IPS-20b (cell line): ENCODE measurements around the gene ZNF836.
"Not testable (repeated sequence)": the region's sequence is repeated elsewhere in the genome, so short reads cannot be mapped to it uniquely, and the experiment has no call there.

Source experiments
- H3K27ac ChIP-seq: one replicate; pipeline ENCODE4 v1.5.1; 2013; ENCODE audit warnings: low read length
- H3K27me3 ChIP-seq: 2 replicates; pipeline ENCODE4 v1.6.1; 2013; ENCODE audit warnings: mild to moderate bottlenecking, low read length, inconsistent platforms; ENCODE audit not compliant: insufficient read depth
- H3K36me3 ChIP-seq: 2 replicates; pipeline ENCODE4 v1.6.1; 2013; ENCODE audit warnings: low read depth, mild to moderate bottlenecking, inconsistent platforms, low read length, moderate library complexity; ENCODE audit not compliant: insufficient read depth
- H3K4me1 ChIP-seq: 2 replicates; pipeline ENCODE4 v1.6.1; 2013; ENCODE audit warnings: mild to moderate bottlenecking, control low read depth, inconsistent platforms, low read length, moderate library complexity; ENCODE audit not compliant: insufficient read depth
- H3K4me3 ChIP-seq: 2 replicates; pipeline ENCODE4 v1.5.1; 2013; ENCODE audit warnings: mild to moderate bottlenecking, low read length, inconsistent platforms
- H3K9ac ChIP-seq: 2 replicates; pipeline ENCODE4 v1.6.1; 2013; ENCODE audit warnings: low read depth, mild to moderate bottlenecking, inconsistent platforms, low read length, moderate library complexity
- H3K9me3 ChIP-seq: 2 replicates; pipeline ENCODE4 v1.6.1; 2013; ENCODE audit warnings: mild to moderate bottlenecking, low read depth, low read length, inconsistent platforms; ENCODE audit not compliant: insufficient read depth

The ZNF836 gene

DNA sequence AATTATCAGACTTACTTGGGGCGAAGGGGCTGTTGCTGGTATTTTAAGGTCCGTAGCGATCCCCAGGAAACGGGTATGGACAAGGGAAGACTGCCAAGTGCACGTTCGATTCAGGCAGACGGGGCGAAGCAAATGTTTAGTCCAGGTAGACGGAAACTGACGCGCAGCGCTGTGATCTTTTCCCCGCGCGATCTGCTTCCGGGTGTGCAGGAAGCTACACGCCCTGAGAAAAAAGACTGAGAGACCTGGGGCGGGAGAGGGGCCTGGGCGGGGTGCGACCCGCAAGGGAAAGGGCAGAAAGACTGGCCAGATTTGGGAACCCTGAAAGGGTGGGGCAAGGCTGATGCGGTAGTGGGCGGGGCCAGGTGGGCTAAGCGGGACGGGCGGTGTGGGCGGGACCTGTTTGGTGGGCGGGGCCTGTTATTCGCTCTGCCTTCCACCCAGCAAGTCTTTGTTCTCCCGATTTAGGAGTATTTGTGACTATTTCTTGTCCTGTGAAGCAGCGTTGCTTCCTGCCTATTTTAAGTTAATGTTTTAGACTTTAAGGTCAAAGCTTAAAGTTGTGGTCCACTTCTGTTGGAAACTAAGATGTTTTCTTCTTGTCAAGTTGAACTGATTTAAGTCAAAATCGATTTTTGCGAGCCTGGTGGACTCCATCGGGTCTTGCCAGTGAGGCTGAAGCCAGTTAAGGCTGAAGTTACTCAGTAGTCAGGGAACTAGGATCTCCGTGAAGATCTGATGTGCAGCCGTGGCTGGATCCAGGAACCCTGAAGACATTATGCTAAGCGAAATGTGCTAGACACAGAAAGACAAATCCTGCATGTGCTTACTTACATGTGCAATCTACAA lies at the start of gene ZNF836:
TSS of gene ZNF836 (minus strand) at position 301 of the 849 bp plus-strand sequence. CDS start 3,549 bp downstream, outside the sequence.
- H3K4me3 ChIP-seq: peak within 1 kb of the TSS; percentile 89
- peak within 1 kb of the TSS; percentile 67 for H3K27ac ChIP-seq
- no peaks in the 10 kb centered on the region for H3K9me3 ChIP-seq
- H3K4me1 ChIP-seq: peaks cover 5% of the 10 kb centered on the region
- H3K9ac ChIP-seq: peak within 1 kb of the TSS; percentile 69
- H3K27me3 ChIP-seq: peaks cover 19% of the 10 kb centered on the region; the same call in 1 of the 2 replicates
- peaks cover 20% of the 10 kb centered on the region for H3K36me3 ChIP-seq

DNA sequence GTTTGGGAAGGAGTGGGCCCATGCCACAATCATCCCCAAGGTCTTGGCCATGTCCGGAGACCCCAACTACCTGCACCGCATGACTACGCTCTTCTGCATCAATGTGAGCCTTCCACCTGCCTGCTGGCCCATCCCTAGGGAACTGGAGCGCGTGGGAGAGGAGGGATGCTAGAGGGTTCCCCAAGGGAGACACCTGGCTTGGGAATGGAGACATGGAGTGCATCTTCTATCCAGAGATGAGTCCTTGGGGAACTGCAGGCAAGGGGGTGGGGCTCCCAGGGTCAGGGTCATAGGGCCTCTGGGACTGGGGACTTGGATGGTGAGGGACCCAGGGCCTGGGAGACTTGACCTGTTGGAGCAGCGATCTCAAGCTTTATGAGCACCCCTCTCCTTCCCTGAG lies 49.6 kb upstream of the ZNF836 start:
- no peaks in the 10 kb centered on the region for H3K4me1 ChIP-seq
- H3K27ac ChIP-seq: no peak overlapping the region
- H3K36me3 ChIP-seq: peaks cover 99% of the 10 kb centered on the region
- H3K27me3 ChIP-seq: no peaks in the 10 kb centered on the region
- no peak overlapping the region for H3K9ac ChIP-seq
- H3K4me3 ChIP-seq: no peak overlapping the region
- H3K9me3 ChIP-seq: no peaks in the 10 kb centered on the region

DNA sequence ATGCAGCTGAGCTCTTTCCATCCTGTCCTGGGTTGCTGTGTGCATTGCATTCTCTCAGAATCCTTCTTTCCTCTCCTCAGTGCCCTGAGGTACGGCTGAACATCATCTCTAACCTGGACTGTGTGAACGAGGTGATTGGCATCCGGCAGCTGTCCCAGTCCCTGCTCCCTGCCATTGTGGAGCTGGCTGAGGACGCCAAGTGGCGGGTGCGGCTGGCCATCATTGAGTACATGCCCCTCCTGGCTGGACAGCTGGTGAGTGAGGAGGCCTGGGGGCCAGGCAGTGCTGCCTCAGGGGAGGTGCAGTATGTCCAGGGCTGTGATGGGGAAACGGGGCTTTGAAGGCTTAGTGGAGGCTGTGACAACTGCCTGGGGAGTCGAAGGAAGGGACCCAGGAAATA lies 48.2 kb upstream of the ZNF836 start:
- no peaks in the 10 kb centered on the region for H3K4me1 ChIP-seq
- no peak overlapping the region for H3K4me3 ChIP-seq
- no peaks in the 10 kb centered on the region for H3K9me3 ChIP-seq
- no peak overlapping the region for H3K27ac ChIP-seq
- H3K36me3 ChIP-seq: peaks cover 100% of the 10 kb centered on the region
- H3K9ac ChIP-seq: no peak overlapping the region
- H3K27me3 ChIP-seq: no peaks in the 10 kb centered on the region

DNA sequence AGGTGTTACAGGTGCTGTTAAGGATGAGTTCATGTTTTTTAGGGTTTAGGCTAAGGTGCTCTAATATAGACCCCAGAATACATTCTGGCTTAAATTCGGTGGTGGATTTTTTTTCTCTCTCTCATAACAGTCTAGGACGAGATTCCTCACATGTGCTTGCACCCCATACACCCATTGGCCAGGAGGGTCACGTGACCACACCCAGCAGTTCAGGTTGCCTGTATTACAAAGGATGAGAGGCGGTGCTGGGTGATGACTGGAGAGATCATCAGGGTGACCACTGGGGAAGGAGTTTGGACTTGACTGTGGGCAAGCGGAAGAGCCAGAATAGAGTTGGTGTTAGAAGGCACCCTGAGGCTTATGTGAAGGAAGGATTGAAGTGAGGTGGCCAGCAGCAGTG lies 46.2 kb upstream of the ZNF836 start:
- H3K27ac ChIP-seq: no peak overlapping the region
- H3K4me3 ChIP-seq: no peak overlapping the region
- H3K27me3 ChIP-seq: no peaks in the 10 kb centered on the region
- no peak overlapping the region for H3K9ac ChIP-seq
- peaks cover 100% of the 10 kb centered on the region for H3K36me3 ChIP-seq
- no peaks in the 10 kb centered on the region for H3K4me1 ChIP-seq
- no peaks in the 10 kb centered on the region for H3K9me3 ChIP-seq

DNA sequence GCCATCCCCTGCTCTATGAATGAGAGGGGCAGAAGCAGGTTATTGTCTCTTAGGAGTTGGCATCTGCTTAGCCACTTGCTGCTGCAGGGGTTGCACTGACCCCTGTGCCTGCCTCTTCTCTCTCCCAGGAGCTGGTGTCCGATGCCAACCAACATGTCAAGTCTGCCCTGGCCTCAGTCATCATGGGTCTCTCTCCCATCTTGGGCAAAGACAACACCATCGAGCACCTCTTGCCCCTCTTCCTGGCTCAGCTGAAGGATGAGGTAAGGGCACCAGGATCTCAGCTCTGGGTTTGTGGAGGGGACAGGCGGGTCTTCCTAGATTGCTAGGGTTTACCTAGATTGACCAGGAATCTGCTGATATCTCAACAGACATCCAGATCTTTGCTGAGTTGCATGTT lies 45.0 kb upstream of the ZNF836 start:
- H3K9ac ChIP-seq: no peak overlapping the region
- H3K27ac ChIP-seq: no peak overlapping the region
- no peak overlapping the region for H3K4me3 ChIP-seq
- H3K27me3 ChIP-seq: no peaks in the 10 kb centered on the region
- H3K9me3 ChIP-seq: no peaks in the 10 kb centered on the region
- no peaks in the 10 kb centered on the region for H3K4me1 ChIP-seq
- peaks cover 100% of the 10 kb centered on the region for H3K36me3 ChIP-seq

DNA sequence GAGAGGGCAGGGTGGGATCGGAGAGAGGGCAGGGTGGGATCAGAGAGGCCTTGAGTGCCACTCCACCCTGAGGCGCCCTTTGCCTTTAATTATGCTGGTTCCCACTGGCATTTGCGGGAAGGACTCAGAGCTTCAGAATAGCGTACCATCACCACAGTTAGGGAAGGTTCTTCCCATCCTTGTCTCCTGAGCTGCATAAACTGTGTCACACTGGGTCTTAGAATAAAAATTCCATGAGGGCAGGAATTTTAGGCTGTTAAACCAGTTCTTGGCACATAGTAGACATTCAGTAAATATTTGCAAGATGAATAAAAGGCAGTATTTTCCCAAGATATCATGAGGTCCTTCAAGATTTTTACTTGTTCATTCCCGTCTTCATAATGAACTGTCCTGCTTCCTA lies 42.8 kb upstream of the ZNF836 start:
- Histone ChIP-seq H3K4me3 (no peak overlapping the region), H3K36me3 (peaks cover 99% of the 10 kb centered on the region), H3K27ac (no peak overlapping the region), H3K27me3 (no peaks in the 10 kb centered on the region), H3K9me3 (no peaks in the 10 kb centered on the region), H3K4me1 (no peaks in the 10 kb centered on the region), H3K9ac (no peak overlapping the region)

DNA sequence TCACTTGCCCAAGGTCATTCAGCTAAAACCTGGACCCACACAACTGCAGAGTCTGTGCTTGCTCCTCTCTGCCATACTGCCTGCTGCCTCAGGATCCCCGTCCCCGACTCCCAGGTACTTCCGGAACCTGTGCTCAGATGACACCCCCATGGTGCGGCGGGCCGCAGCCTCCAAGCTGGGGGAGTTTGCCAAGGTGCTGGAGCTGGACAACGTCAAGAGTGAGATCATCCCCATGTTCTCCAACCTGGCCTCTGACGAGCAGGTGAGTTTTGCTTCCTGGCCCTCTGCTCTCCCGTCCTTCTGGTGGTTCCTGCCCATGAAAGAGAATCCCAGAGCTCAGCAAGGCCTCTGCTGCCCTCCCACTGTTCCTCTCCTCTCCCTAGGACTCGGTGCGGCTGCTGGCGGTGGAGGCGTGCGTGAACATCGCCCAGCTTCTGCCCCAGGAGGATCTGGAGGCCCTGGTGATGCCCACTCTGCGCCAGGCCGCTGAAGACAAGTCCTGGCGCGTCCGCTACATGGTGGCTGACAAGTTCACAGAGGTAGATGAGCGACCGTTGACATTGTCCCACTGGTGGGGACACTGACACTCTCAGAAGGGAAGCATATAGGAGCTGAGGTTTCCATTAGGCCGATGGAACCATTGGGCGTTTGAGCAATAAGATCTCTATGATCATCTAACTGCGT lies 41.3 kb upstream of the ZNF836 start:
- Histone ChIP-seq H3K9ac (no peak overlapping the region), H3K4me3 (no peak overlapping the region), H3K27me3 (no peaks in the 10 kb centered on the region), H3K9me3 (no peaks in the 10 kb centered on the region), H3K36me3 (peaks cover 97% of the 10 kb centered on the region), H3K4me1 (no peaks in the 10 kb centered on the region), H3K27ac (no peak overlapping the region)

DNA sequence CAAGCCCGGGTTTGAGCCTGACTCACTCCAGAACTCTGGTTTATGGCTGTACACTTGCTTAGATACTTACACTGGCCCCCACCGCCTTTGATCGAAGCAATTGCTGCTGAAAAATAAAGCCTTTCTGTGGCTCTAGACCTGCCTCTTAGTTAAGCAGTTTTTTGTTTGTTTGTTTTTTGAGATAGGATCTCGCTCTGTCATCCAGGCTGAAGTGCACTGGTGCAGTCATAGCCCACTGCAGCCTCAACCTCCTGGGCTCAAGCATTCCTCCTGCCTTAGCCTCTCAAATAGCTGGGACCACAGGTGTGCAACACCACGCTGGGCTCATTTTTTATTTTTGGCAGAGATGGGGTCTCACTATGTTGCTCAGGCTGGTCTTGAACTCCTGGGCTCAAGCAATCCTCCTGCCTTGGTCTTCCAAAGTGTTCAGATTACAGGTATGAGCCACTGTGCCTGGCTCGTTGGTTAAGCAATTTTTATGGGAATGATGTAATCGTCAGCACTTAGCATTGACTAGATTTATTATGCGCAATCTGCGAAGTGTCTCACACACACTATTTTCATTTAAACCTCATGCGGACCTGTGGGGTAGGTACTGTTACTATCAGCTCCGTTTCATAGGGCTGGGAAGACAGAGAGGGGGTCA lies 40.6 kb upstream of the ZNF836 start:
- no peaks in the 10 kb centered on the region for H3K9me3 ChIP-seq
- no peak overlapping the region for H3K4me3 ChIP-seq
- no peak overlapping the region for H3K9ac ChIP-seq
- no peak overlapping the region for H3K27ac ChIP-seq
- no peaks in the 10 kb centered on the region for H3K27me3 ChIP-seq
- H3K4me1 ChIP-seq: no peaks in the 10 kb centered on the region
- H3K36me3 ChIP-seq: peaks cover 97% of the 10 kb centered on the region

DNA sequence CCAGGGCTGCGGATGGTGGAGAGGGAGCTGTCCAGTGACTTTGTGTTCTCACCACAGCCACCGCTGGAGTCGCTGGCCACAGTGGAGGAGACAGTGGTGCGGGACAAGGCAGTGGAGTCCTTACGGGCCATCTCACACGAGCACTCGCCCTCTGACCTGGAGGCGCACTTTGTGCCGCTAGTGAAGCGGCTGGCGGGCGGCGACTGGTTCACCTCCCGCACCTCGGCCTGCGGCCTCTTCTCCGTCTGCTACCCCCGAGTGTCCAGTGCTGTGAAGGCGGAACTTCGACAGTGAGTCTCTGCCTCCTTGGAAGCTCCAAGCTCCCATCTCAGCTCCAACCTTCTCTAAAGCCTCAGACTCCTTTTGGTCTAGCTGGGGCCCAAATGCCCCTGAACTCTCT lies 39.8 kb upstream of the ZNF836 start:
- Histone ChIP-seq H3K27me3 (no peaks in the 10 kb centered on the region), H3K9me3 (no peaks in the 10 kb centered on the region), H3K27ac (no peak overlapping the region), H3K9ac (no peak overlapping the region), H3K4me1 (no peaks in the 10 kb centered on the region), H3K4me3 (no peak overlapping the region), H3K36me3 (peaks cover 97% of the 10 kb centered on the region)

DNA sequence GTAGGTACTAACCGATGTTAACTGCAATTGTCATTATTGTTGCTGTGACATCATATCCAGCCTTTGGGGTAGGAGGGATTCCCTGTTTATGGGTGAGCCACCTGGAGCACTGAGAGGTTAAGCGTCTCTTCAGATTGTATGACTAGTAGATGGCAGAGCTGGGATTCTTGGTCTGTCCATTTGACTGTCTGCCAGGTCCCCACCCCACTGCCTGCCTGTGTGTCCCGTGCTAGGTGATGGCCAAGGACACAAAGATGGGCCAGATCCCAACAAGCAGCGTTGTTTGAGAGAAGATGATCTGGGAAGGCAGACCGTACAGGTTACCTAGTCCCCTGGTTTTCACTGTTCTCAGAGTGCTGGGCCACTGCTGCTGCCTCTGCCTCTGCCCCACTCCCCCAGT lies 35.1 kb upstream of the ZNF836 start:
- Histone ChIP-seq H3K9me3 (no peaks in the 10 kb centered on the region), H3K27me3 (no peaks in the 10 kb centered on the region), H3K27ac (no peak overlapping the region), H3K9ac (no peak overlapping the region), H3K4me3 (no peak overlapping the region), H3K4me1 (no peaks in the 10 kb centered on the region), H3K36me3 (peaks cover 97% of the 10 kb centered on the region)

DNA sequence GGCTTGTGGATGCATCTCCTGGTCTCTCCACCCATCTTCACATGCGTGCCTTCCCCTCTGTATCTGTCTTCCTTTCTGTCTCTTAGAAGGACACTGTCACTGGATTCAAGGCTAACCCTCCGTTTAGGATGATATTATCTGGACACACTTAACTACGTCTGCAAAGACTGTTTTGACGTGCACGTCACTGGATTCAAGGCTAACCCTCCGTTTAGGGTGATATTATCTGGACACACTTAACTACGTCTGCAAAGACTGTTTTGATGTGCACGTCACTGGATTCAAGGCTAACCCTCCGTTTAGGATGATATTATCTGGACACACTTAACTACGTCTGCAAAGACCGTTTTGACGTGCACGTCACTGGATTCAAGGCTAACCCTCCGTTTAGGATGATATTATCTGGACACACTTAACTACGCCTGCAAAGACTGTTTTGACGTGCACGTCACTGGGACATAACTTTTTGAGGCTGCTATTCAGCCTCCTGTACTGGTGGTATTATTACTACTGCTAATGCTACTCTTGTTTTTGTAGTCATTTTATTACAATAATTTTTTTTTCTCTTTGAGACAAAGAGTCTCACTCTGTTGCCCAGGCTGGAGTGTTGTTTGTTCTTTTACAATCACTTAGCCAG lies 29.5 kb upstream of the ZNF836 start:
- peaks cover 94% of the 10 kb centered on the region for H3K36me3 ChIP-seq
- not testable (repeated sequence) for H3K4me1 ChIP-seq, H3K27me3 ChIP-seq, H3K27ac ChIP-seq, H3K9ac ChIP-seq, H3K9me3 ChIP-seq, H3K4me3 ChIP-seq
